Progenitor cell of endocrine pancreas (in vitro differentiated cells): ENCODE results near the gene VAMP7. TPM values are rescaled to one million over a fixed set of nuclear protein-coding genes. Genes with fewer than 3 reads are reported as not detected.
"Not testable (repeated sequence)": the region's sequence is repeated elsewhere in the genome, so short reads cannot be mapped to it uniquely, and the experiment has no call there.

ENCODE experiments used
- DNase-seq: peaks from one replicate; pipeline ENCODE4 v3.0.0; 2021; ENCODE audit warnings: low spot score; ENCODE audit not compliant: unreplicated experiment
- H3K27ac Mint-ChIP-seq: 2 replicates; pipeline ENCODE4 v1.8.0; 2021; ENCODE audit warnings: mild to moderate bottlenecking, moderate library complexity, mixed read lengths
- H3K27me3 Mint-ChIP-seq: 2 replicates; pipeline ENCODE4 v1.8.0; 2021; ENCODE audit warnings: mixed read lengths
- H3K36me3 Mint-ChIP-seq: 2 replicates; pipeline ENCODE4 v1.8.0; 2022; ENCODE audit warnings: mixed read lengths; ENCODE audit not compliant: insufficient read depth
- H3K4me1 Mint-ChIP-seq: 2 replicates; pipeline ENCODE4 v1.8.0; 2021; ENCODE audit warnings: low read depth, mixed read lengths
- H3K4me3 Mint-ChIP-seq: 2 replicates; pipeline ENCODE4 v1.8.0; 2021; ENCODE audit warnings: low read depth, mild to moderate bottlenecking, moderate library complexity, mixed read lengths
- H3K9me3 Mint-ChIP-seq: 2 replicates; pipeline ENCODE4 v1.8.0; 2021; ENCODE audit warnings: low read depth, mixed read lengths
- CTCF ChIP-seq: fragments of 200-600 bp; sonication (generic); IDR thresholded peaks from one replicate; pipeline ENCODE4 v1.5.0; 2021; ENCODE audit warnings: antibody characterized with exemption, mild to moderate bottlenecking; ENCODE audit not compliant: unreplicated experiment
- total RNA-seq: library from RNA; stranded (reverse); gene quantifications from 2 replicates; pipeline ENCODE4 v1.2.1, GENCODE V29; 2021

Gene VAMP7
- total RNA-seq, 1 donor from 2014 or later: 20.8 TPM

GRCh38 chrX:155985208-155985607 is 104.1 kb downstream of the VAMP7 start:
- H3K27ac Mint-ChIP-seq: no peak overlapping the region
- TF ChIP-seq CTCF: no peak
- H3K4me1 Mint-ChIP-seq: no peaks in the 10 kb centered on the region
- peaks cover 2% of the 10 kb centered on the region for H3K36me3 Mint-ChIP-seq
- no peak for DNase-seq
- no peaks in the 10 kb centered on the region for H3K27me3 Mint-ChIP-seq
- H3K9me3 Mint-ChIP-seq: peaks cover 25% of the 10 kb centered on the region
- no peak overlapping the region for H3K4me3 Mint-ChIP-seq

GRCh38 chrX:155986995-155987394 is 105.8 kb downstream of the VAMP7 start:
- H3K4me3 Mint-ChIP-seq, H3K36me3 Mint-ChIP-seq, H3K27me3 Mint-ChIP-seq, DNase-seq, H3K27ac Mint-ChIP-seq, H3K4me1 Mint-ChIP-seq: not testable (repeated sequence)
- peaks cover 24% of the 10 kb centered on the region for H3K9me3 Mint-ChIP-seq

GRCh38 chrX:155988859-155989258 is 107.7 kb downstream of the VAMP7 start:
- peaks cover 24% of the 10 kb centered on the region for H3K9me3 Mint-ChIP-seq
- DNase-seq: no peak

More at GRCh38 chrX:155988859-155989258, 107.7 kb downstream of the VAMP7 start:
- no peak for TF ChIP-seq CTCF
- no peaks in the 10 kb centered on the region for H3K4me1 Mint-ChIP-seq
- no peaks in the 10 kb centered on the region for H3K27me3 Mint-ChIP-seq
- no peak overlapping the region for H3K4me3 Mint-ChIP-seq
- peaks cover 2% of the 10 kb centered on the region for H3K36me3 Mint-ChIP-seq
- H3K27ac Mint-ChIP-seq: no peak overlapping the region

Other genes with a start within 250 kb of the VAMP7 start
- gene IL9R, start 116.4 kb downstream of the VAMP7 start, total RNA-seq: 0.13 TPM in 1 of 2 replicates, not detected in the other